ENCODE measurements around the gene HTR3A.

Gene HTR3A

DNA sequence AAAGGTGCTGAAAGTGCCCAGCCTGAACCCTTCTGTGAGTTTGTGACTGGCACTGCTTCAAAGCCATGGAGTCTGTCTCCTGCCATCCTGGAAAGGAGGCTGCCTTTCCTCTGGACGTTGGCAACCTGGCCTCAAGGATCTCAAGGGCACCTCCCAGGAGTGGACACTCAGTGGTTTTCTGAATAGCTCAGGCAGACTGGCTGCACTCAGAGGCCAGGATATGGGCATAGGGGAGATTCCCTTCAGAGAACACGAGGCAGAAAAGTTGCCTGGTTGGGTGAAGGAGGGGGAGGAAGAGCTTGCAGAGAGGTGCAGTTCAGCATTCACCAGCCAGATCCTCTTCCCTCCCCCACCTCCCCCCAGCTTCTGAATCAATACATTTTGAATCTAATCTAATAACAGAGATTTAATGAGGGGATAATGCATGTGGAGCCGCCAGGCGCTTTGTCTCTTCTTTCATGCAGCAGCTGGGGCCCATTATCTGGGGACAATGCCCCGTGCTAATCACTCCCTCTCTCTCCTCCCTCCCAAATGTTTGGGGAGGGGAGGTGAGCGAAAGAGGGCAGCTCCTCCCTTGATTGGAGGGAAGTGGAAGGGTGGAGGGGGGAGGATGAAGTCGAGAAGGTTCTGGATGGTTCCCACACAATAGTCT, 17.7 kb downstream of the HTR3A start:
- Histone ChIP-seq H3K79me2 (ENCODE audit: control insufficient read depth, insufficient read depth, low read length, unreplicated experiment) (no peaks in the 10 kb centered on the region), H3K4me3 (ENCODE audit: low read depth, low read length) (no peak overlapping the region), H3K4me1 (ENCODE audit: control insufficient read depth, insufficient read depth, low read length, unreplicated experiment) (no peaks in the 10 kb centered on the region), H3K27me3 (ENCODE audit: insufficient read depth, low read length) (peaks cover 70% of the 10 kb centered on the region), H3K36me3 (ENCODE audit: insufficient read depth, low read length) (no peaks in the 10 kb centered on the region), H2AFZ (ENCODE audit: low read length, unreplicated experiment) (no peak overlapping the region), H3K27ac (ENCODE audit: low read depth, low read length) (no peak overlapping the region)

DNA sequence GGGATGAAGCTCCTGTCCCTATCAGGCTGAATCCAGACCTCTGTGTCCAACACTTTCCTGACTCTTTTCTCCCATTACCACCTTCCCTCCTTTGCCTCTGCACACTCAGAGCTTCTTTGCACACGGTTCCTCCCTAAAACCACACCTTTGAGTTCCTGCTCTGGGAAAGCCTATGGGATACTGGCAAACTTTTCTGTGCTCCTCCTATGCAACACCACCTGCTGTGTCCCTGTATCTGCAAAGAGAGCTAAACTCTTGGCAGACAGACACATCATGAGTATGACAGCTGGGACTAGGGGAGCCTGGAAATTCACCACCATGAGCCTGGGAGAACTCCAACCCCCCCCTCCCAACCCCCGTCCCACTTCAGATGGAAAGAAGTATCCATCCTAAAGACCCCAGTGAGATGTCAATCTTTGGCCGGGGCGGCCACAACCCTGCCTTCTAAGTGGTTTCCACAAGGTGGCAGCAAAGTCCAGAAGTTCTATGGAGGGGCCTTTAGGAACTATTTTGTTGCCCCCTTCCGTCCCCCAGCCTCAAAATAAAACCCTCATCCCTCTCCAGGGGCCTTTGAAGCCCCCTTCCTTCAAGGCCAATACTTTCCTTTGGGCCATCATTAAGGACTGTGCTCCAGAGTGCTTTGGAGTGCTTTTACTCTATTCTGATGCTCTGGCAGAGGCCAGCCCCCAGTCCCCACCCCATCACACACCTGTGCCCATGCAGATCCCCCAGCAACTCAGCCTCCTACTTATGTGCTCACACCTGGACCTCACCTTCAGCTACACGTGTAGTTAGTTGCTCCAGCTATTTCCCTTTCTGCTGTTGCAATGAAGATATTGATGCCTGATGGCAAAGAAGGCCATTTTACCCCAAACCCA, 19.4 kb downstream of the HTR3A start:
- Histone ChIP-seq H2AFZ (ENCODE audit: low read length, unreplicated experiment) (no peak overlapping the region), H3K79me2 (ENCODE audit: control insufficient read depth, insufficient read depth, low read length, unreplicated experiment) (no peaks in the 10 kb centered on the region), H3K4me1 (ENCODE audit: control insufficient read depth, insufficient read depth, low read length, unreplicated experiment) (no peaks in the 10 kb centered on the region), H3K36me3 (ENCODE audit: insufficient read depth, low read length) (no peaks in the 10 kb centered on the region), H3K4me3 (ENCODE audit: low read depth, low read length) (no peak overlapping the region), H3K27ac (ENCODE audit: low read depth, low read length) (no peak overlapping the region), H3K27me3 (ENCODE audit: insufficient read depth, low read length) (peaks cover 71% of the 10 kb centered on the region)

GRCh38 chr11:113997473-113997872, 22.6 kb downstream of the HTR3A start:
- H3K79me2 ChIP-seq (ENCODE audit: control insufficient read depth, insufficient read depth, low read length, unreplicated experiment) = no peaks in the 10 kb centered on the region
- no peaks in the 10 kb centered on the region for H3K36me3 ChIP-seq (ENCODE audit: insufficient read depth, low read length)
- no peak overlapping the region for H3K27ac ChIP-seq (ENCODE audit: low read depth, low read length)
- no peaks in the 10 kb centered on the region for H3K4me1 ChIP-seq (ENCODE audit: control insufficient read depth, insufficient read depth, low read length, unreplicated experiment)
- no peak overlapping the region for H3K4me3 ChIP-seq (ENCODE audit: low read depth, low read length)
- no peak overlapping the region for H2AFZ ChIP-seq (ENCODE audit: low read length, unreplicated experiment)
- peaks cover 80% of the 10 kb centered on the region for H3K27me3 ChIP-seq (ENCODE audit: insufficient read depth, low read length)

DNA sequence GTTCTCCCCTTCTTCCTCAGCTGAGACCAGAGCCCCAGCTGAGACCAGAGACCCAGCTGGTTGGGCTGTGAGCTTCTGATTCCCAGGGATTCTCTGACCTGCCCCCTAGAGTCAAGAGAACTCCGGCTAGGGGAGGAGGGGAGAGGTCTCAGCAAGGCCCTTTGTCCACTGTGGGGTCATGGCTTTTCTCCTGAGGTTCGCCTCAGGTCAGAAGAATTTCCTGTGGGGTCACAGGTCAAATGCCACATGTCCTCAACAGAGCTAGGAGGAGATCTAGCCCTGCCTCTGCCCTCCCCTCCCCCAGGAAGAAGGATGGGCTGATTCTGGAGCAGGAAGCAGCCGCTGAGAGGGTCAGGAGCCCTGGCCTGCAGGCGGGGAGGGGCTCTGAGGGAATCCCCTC, 23.7 kb downstream of the HTR3A start:
- H3K27ac ChIP-seq (ENCODE audit: low read depth, low read length) = no peak overlapping the region
- H3K36me3 ChIP-seq (ENCODE audit: insufficient read depth, low read length) = no peaks in the 10 kb centered on the region
- no peaks in the 10 kb centered on the region for H3K79me2 ChIP-seq (ENCODE audit: control insufficient read depth, insufficient read depth, low read length, unreplicated experiment)
- H3K4me3 ChIP-seq (ENCODE audit: low read depth, low read length) = no peak overlapping the region
- H2AFZ ChIP-seq (ENCODE audit: low read length, unreplicated experiment) = no peak overlapping the region
- peaks cover 77% of the 10 kb centered on the region for H3K27me3 ChIP-seq (ENCODE audit: insufficient read depth, low read length)
- H3K4me1 ChIP-seq (ENCODE audit: control insufficient read depth, insufficient read depth, low read length, unreplicated experiment) = no peaks in the 10 kb centered on the region

GRCh38 chr11:114000526-114000925, 25.6 kb downstream of the HTR3A start:
- no peaks in the 10 kb centered on the region for H3K79me2 ChIP-seq (ENCODE audit: control insufficient read depth, insufficient read depth, low read length, unreplicated experiment)
- peaks cover 86% of the 10 kb centered on the region for H3K27me3 ChIP-seq (ENCODE audit: insufficient read depth, low read length)
- H3K36me3 ChIP-seq (ENCODE audit: insufficient read depth, low read length) = no peaks in the 10 kb centered on the region
- H3K4me3 ChIP-seq (ENCODE audit: low read depth, low read length) = no peak overlapping the region
- H2AFZ ChIP-seq (ENCODE audit: low read length, unreplicated experiment) = no peak overlapping the region
- H3K4me1 ChIP-seq (ENCODE audit: control insufficient read depth, insufficient read depth, low read length, unreplicated experiment) = no peaks in the 10 kb centered on the region
- no peak overlapping the region for H3K27ac ChIP-seq (ENCODE audit: low read depth, low read length)

DNA sequence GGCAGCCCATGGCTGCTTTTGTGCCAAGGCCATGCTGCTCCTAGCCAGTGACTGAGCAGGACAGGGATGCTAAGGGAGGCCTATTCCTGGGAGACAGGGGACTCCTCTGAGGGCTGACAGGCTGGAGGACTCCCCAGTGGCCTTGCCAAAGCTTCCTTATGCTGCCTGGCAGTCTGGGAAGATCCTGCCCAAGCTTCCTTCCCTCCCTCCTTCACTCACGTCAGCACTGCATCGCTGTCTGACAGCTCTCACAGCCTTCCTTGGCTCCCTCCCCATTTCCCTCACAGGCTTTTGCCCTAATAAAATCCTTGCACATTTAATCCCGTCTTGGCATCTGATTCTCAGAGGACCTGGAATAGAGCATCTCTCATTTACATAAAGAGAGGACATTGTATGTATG, 26.5 kb downstream of the HTR3A start:
- Histone ChIP-seq H3K4me1 (ENCODE audit: control insufficient read depth, insufficient read depth, low read length, unreplicated experiment) (no peaks in the 10 kb centered on the region), H2AFZ (ENCODE audit: low read length, unreplicated experiment) (no peak overlapping the region), H3K36me3 (ENCODE audit: insufficient read depth, low read length) (no peaks in the 10 kb centered on the region), H3K27me3 (ENCODE audit: insufficient read depth, low read length) (peaks cover 81% of the 10 kb centered on the region), H3K79me2 (ENCODE audit: control insufficient read depth, insufficient read depth, low read length, unreplicated experiment) (no peaks in the 10 kb centered on the region), H3K4me3 (ENCODE audit: low read depth, low read length) (no peak overlapping the region), H3K27ac (ENCODE audit: low read depth, low read length) (no peak overlapping the region)

GRCh38 chr11:114008331-114008730, 33.4 kb downstream of the HTR3A start:
- Histone ChIP-seq H3K4me3 (ENCODE audit: low read depth, low read length) (no peak overlapping the region), H3K27me3 (ENCODE audit: insufficient read depth, low read length) (peaks cover 60% of the 10 kb centered on the region), H3K79me2 (ENCODE audit: control insufficient read depth, insufficient read depth, low read length, unreplicated experiment) (no peaks in the 10 kb centered on the region), H2AFZ (ENCODE audit: low read length, unreplicated experiment) (no peak overlapping the region), H3K36me3 (ENCODE audit: insufficient read depth, low read length) (no peaks in the 10 kb centered on the region), H3K4me1 (ENCODE audit: control insufficient read depth, insufficient read depth, low read length, unreplicated experiment) (no peaks in the 10 kb centered on the region), H3K27ac (ENCODE audit: low read depth, low read length) (no peak overlapping the region)

DNA sequence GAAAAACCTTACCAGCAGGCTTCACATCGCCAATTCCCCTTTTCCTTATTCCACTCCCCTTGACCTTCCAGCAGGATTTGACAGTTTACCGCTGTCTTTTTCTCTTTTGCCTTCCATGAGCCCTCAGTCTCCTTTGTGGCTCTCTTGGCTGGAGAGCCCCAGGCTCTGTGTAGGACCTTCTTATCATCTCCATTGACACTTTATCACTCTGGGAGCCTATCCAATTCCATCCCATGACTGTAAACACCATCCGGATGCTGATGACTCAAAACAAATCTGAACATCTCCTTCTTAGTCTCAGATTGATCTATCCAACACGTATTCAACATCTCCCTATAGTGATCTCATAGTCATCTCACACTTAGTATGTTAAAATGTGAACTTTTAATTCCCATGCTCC, 36.0 kb downstream of the HTR3A start:
- no peak overlapping the region for H3K4me3 ChIP-seq (ENCODE audit: low read depth, low read length)
- H3K79me2 ChIP-seq (ENCODE audit: control insufficient read depth, insufficient read depth, low read length, unreplicated experiment) = no peaks in the 10 kb centered on the region
- H2AFZ ChIP-seq (ENCODE audit: low read length, unreplicated experiment) = no peak overlapping the region
- no peak overlapping the region for H3K27ac ChIP-seq (ENCODE audit: low read depth, low read length)
- no peaks in the 10 kb centered on the region for H3K4me1 ChIP-seq (ENCODE audit: control insufficient read depth, insufficient read depth, low read length, unreplicated experiment)
- peaks cover 41% of the 10 kb centered on the region for H3K27me3 ChIP-seq (ENCODE audit: insufficient read depth, low read length)
- H3K36me3 ChIP-seq (ENCODE audit: insufficient read depth, low read length) = no peaks in the 10 kb centered on the region

DNA sequence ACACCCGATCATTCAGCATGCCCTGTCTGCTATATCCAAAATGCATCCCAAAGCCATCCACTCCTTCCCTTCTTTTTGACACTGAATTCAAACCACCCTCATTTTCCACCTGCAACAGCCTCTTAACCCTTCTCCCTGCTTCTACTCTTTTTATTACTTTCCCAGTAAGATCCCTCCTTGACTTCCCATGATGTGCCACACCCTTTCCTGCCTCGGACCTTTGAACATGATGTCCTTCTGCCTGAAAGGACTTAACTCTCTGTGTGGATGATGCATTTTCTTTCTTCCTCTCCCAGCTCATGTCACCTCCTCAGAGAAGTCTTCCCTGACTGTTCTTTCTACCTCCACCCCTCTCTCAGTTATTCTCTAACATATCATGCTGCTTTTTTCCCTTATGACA, 36.5 kb downstream of the HTR3A start:
- H3K4me3 ChIP-seq (ENCODE audit: low read depth, low read length) = no peak overlapping the region
- H3K27ac ChIP-seq (ENCODE audit: low read depth, low read length) = no peak overlapping the region
- no peaks in the 10 kb centered on the region for H3K4me1 ChIP-seq (ENCODE audit: control insufficient read depth, insufficient read depth, low read length, unreplicated experiment)
- H3K36me3 ChIP-seq (ENCODE audit: insufficient read depth, low read length) = no peaks in the 10 kb centered on the region
- no peak overlapping the region for H2AFZ ChIP-seq (ENCODE audit: low read length, unreplicated experiment)
- peaks cover 41% of the 10 kb centered on the region for H3K27me3 ChIP-seq (ENCODE audit: insufficient read depth, low read length)
- H3K79me2 ChIP-seq (ENCODE audit: control insufficient read depth, insufficient read depth, low read length, unreplicated experiment) = no peaks in the 10 kb centered on the region

DNA sequence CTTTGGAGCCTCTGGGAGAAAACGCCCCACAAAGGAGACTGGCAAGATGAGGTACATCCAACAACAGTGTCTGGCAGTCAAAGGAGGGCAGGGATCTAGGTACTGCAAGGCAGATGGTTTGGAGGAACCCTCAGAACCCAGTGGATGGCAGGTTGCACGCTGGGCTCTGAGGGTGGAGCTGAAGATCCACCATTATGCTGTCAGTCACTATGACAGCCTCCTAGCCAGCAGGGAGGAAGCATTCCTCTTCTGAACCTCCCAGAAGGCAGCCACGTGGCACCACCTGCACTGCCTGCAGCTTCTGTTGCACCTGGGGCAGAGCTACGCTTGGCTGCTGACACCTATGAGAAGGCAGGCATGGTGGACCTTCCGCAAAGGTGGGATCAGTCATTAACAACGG, 40.2 kb downstream of the HTR3A start:
- Histone ChIP-seq H3K27ac (ENCODE audit: low read depth, low read length) (no peak overlapping the region), H3K36me3 (ENCODE audit: insufficient read depth, low read length) (no peaks in the 10 kb centered on the region), H2AFZ (ENCODE audit: low read length, unreplicated experiment) (no peak overlapping the region), H3K79me2 (ENCODE audit: control insufficient read depth, insufficient read depth, low read length, unreplicated experiment) (no peaks in the 10 kb centered on the region), H3K4me1 (ENCODE audit: control insufficient read depth, insufficient read depth, low read length, unreplicated experiment) (no peaks in the 10 kb centered on the region), H3K27me3 (ENCODE audit: insufficient read depth, low read length) (peaks cover 20% of the 10 kb centered on the region), H3K4me3 (ENCODE audit: low read depth, low read length) (no peak overlapping the region)

DNA sequence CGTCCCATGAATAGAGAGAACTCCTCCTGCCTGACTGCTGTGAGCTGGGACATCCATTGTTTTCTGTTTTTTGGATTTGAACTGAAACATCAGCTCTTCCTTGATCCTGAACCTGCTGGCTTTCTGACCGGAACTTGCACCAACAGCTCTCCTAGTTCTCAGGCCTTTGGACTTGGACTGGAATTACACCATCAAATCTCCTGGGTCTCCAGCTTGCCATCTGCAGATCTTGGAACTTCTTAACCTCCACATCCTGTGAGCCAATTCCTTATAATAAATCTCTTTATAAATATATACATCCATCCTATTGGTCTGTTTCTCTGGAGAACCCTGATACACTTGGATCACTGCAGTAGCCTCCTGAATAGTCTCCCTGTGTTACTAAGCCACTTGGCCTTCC, 42.1 kb downstream of the HTR3A start:
- no peaks in the 10 kb centered on the region for H3K36me3 ChIP-seq (ENCODE audit: insufficient read depth, low read length)
- no peaks in the 10 kb centered on the region for H3K79me2 ChIP-seq (ENCODE audit: control insufficient read depth, insufficient read depth, low read length, unreplicated experiment)
- H2AFZ ChIP-seq (ENCODE audit: low read length, unreplicated experiment) = no peak overlapping the region
- no peaks in the 10 kb centered on the region for H3K4me1 ChIP-seq (ENCODE audit: control insufficient read depth, insufficient read depth, low read length, unreplicated experiment)
- H3K4me3 ChIP-seq (ENCODE audit: low read depth, low read length) = no peak overlapping the region
- peaks cover 18% of the 10 kb centered on the region for H3K27me3 ChIP-seq (ENCODE audit: insufficient read depth, low read length)
- no peak overlapping the region for H3K27ac ChIP-seq (ENCODE audit: low read depth, low read length)
